Neural cell (in vitro differentiated cells): ENCODE data around the gene CBLN2. TPM values are rescaled to one million over a fixed set of nuclear protein-coding genes. Genes with fewer than 3 reads are reported as not detected.

Experiments
- H2AFZ ChIP-seq: fragments of 200-600, 300-800 bp; sonication (generic), shearing (Covaris generic); 2 replicates; pipeline ENCODE4 v1.6.0; 2014; ENCODE audit warnings: low read depth, mild to moderate bottlenecking, antibody characterized with exemption, low read length, moderate library complexity
- H3F3A ChIP-seq: fragments of 200-600 bp; shearing (Covaris generic); 2 replicates; pipeline ENCODE4 v1.6.1; 2016; ENCODE audit warnings: mild to moderate bottlenecking, moderate library complexity, mixed read lengths, antibody characterized with exemption, low read length; ENCODE audit not compliant: insufficient read depth, poor library complexity, severe bottlenecking
- H3K27ac ChIP-seq: fragments of 200-600, 300-800 bp; sonication (generic), shearing (Covaris generic); 2 replicates; pipeline ENCODE4 v1.5.1; 2014; ENCODE audit warnings: mild to moderate bottlenecking, low read length, moderate library complexity
- H3K27me3 ChIP-seq: fragments of 300-800, 200-600 bp; sonication (generic), shearing (Covaris generic); 2 replicates; pipeline ENCODE4 v1.6.0; 2014; ENCODE audit warnings: mild to moderate bottlenecking, low read depth, low read length, moderate library complexity; ENCODE audit not compliant: insufficient read depth
- H3K36me3 ChIP-seq: fragments of 300-800, 200-600 bp; sonication (generic), shearing (Covaris generic); 2 replicates; pipeline ENCODE4 v1.5.1; 2014; ENCODE audit warnings: mild to moderate bottlenecking, antibody characterized with exemption, low read length, moderate library complexity; ENCODE audit not compliant: insufficient read depth
- H3K4me2 ChIP-seq: fragments of 300-800, 200-600 bp; sonication (generic), shearing (Covaris generic); 2 replicates; pipeline ENCODE4 v1.6.0; 2014; ENCODE audit warnings: mild to moderate bottlenecking, low read length
- H3K4me3 ChIP-seq: fragments of 300-800, 200-600 bp; sonication (generic), shearing (Covaris generic); 2 replicates; pipeline ENCODE4 v1.5.1; 2014; ENCODE audit warnings: mild to moderate bottlenecking, low read length, moderate library complexity
- H3K79me2 ChIP-seq: fragments of 200-600 bp; shearing (Covaris generic); replicated peaks from 2 replicates; pipeline ENCODE4 v1.6.0; 2014; ENCODE audit warnings: mild to moderate bottlenecking, low read length, moderate library complexity; ENCODE audit not compliant: insufficient read depth
- H3K9ac ChIP-seq: fragments of 300-800, 200-600 bp; sonication (generic), shearing (Covaris generic); 2 replicates; pipeline ENCODE4 v1.6.1; 2016; ENCODE audit warnings: mild to moderate bottlenecking, low read length, mixed read lengths
- H3K9me2 ChIP-seq: fragments of 200-600 bp; shearing (Covaris generic); 2 replicates; pipeline ENCODE4 v1.6.1; 2016; ENCODE audit warnings: mild to moderate bottlenecking, low read length, mixed read lengths; ENCODE audit not compliant: insufficient read depth
- H3K9me3 ChIP-seq: fragments of 200-600, 300-800 bp; sonication (generic), shearing (Covaris generic); 2 replicates; pipeline ENCODE4 v1.6.1; 2016; ENCODE audit warnings: mild to moderate bottlenecking, mixed run types, low read length, moderate library complexity, mixed read lengths
- H4K20me1 ChIP-seq: fragments of 200-600 bp; shearing (Covaris generic); 2 replicates; pipeline ENCODE4 v1.6.1; 2016; ENCODE audit warnings: mild to moderate bottlenecking, mixed run types; ENCODE audit not compliant: insufficient read depth
- EP300 ChIP-seq: fragments of 450-650 bp; conservative IDR thresholded peaks from 2 replicates; pipeline ENCODE4 v1.6.1; 2014; ENCODE audit warnings: antibody characterized with exemption, mild to moderate bottlenecking, moderate library complexity; ENCODE audit not compliant: poor library complexity, severe bottlenecking
- EZH2 ChIP-seq: fragments of 200-600, 300-800 bp; shearing (Covaris generic), sonication (generic); IDR thresholded peaks from 2 replicates; pipeline ENCODE4 v1.6.1; 2014; ENCODE audit warnings: antibody characterized with exemption, low read length, borderline replicate concordance, mild to moderate bottlenecking; ENCODE audit not compliant: insufficient read depth, poor library complexity, severe bottlenecking
- MXI1 ChIP-seq: fragments of 450-650 bp; conservative IDR thresholded peaks from 2 replicates; pipeline ENCODE4 v1.6.1; 2014; ENCODE audit warnings: antibody characterized with exemption, mild to moderate bottlenecking; ENCODE audit not compliant: poor library complexity, severe bottlenecking
- POLR2AphosphoS5 ChIP-seq: IDR thresholded peaks from 2 replicates; pipeline ENCODE4 v1.6.1; 2012
- RAD21 ChIP-seq: fragments of 450-650 bp; conservative IDR thresholded peaks from 2 replicates; pipeline ENCODE4 v1.6.1; 2014; ENCODE audit warnings: antibody characterized with exemption, mild to moderate bottlenecking, moderate library complexity
- SMC3 ChIP-seq: fragments of 450-650 bp; conservative IDR thresholded peaks from 2 replicates; pipeline ENCODE4 v1.6.1; 2014; ENCODE audit warnings: antibody characterized with exemption, mild to moderate bottlenecking, moderate library complexity; ENCODE audit not compliant: poor library complexity
- TAF1 ChIP-seq: IDR thresholded peaks from 2 replicates; pipeline ENCODE4 v1.6.1; 2012; ENCODE audit warnings: low read depth
- polyA plus RNA-seq: library from polyadenylated mRNA; depleted of rRNA; stranded (reverse); fragments of >200 nt; gene quantifications from 2 replicates; pipeline ENCODE4 v1.2.3, GENCODE V29; 2014
- TF ChIP-seq, protein P1 (sequence below): fragments of 450-650 bp; IDR thresholded peaks from 2 replicates; pipeline ENCODE4 v1.5.1; 2014; ENCODE audit warnings: antibody characterized with exemption, mild to moderate bottlenecking, moderate library complexity; ENCODE audit not compliant: poor library complexity, severe bottlenecking
- TF ChIP-seq, protein P2 (sequence below): IDR thresholded peaks from 2 replicates; pipeline ENCODE4 v1.6.1; 2012; ENCODE audit warnings: borderline replicate concordance

CBLN2 gene
- polyA plus RNA-seq, 1 donor from 2014 or later, result 40.1 TPM

DNA sequence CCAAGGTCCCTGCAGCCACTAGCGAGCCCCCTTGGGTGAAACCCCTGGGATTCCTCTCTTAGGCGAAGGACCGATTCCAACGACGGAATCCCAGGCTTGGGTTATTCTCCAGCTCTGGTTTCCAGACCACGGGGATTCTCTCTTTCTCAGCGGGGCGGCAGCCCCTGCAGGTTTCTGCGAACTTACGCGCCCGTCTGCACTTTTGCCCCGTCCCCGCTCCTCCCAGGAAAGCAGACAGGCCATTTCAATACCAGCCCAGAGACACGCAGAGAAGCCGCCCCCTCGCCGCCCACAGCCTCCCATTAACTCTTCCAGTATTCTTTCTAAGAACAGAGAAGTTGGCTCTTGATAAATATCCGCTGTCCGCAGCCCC, 1.2 kb downstream of the CBLN2 start:
- Histone ChIP-seq H3K9me3 (no peaks in the 10 kb centered on the region), H3K36me3 (no peaks in the 10 kb centered on the region), H3K9me2 (no peaks in the 10 kb centered on the region), H3K79me2 (no peaks in the 10 kb centered on the region), H3K4me3 (peak overlapping the region; percentile 73), H3K27me3 (peaks cover 21% of the 10 kb centered on the region), H4K20me1 (no peaks in the 10 kb centered on the region), H3F3A (no peaks in the 10 kb centered on the region), H3K4me2 (peak overlapping the region; percentile 19), H3K27ac (no peak overlapping the region), H2AFZ (no peak overlapping the region), H3K9ac (peak overlapping the region; percentile 56)
- TF ChIP-seq, protein P1, sequence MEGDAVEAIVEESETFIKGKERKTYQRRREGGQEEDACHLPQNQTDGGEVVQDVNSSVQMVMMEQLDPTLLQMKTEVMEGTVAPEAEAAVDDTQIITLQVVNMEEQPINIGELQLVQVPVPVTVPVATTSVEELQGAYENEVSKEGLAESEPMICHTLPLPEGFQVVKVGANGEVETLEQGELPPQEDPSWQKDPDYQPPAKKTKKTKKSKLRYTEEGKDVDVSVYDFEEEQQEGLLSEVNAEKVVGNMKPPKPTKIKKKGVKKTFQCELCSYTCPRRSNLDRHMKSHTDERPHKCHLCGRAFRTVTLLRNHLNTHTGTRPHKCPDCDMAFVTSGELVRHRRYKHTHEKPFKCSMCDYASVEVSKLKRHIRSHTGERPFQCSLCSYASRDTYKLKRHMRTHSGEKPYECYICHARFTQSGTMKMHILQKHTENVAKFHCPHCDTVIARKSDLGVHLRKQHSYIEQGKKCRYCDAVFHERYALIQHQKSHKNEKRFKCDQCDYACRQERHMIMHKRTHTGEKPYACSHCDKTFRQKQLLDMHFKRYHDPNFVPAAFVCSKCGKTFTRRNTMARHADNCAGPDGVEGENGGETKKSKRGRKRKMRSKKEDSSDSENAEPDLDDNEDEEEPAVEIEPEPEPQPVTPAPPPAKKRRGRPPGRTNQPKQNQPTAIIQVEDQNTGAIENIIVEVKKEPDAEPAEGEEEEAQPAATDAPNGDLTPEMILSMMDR, result no peak
- TF ChIP-seq RAD21, result no peak
- no peak for TF ChIP-seq EP300
- TF ChIP-seq TAF1, result no peak
- TF ChIP-seq, protein P2, sequence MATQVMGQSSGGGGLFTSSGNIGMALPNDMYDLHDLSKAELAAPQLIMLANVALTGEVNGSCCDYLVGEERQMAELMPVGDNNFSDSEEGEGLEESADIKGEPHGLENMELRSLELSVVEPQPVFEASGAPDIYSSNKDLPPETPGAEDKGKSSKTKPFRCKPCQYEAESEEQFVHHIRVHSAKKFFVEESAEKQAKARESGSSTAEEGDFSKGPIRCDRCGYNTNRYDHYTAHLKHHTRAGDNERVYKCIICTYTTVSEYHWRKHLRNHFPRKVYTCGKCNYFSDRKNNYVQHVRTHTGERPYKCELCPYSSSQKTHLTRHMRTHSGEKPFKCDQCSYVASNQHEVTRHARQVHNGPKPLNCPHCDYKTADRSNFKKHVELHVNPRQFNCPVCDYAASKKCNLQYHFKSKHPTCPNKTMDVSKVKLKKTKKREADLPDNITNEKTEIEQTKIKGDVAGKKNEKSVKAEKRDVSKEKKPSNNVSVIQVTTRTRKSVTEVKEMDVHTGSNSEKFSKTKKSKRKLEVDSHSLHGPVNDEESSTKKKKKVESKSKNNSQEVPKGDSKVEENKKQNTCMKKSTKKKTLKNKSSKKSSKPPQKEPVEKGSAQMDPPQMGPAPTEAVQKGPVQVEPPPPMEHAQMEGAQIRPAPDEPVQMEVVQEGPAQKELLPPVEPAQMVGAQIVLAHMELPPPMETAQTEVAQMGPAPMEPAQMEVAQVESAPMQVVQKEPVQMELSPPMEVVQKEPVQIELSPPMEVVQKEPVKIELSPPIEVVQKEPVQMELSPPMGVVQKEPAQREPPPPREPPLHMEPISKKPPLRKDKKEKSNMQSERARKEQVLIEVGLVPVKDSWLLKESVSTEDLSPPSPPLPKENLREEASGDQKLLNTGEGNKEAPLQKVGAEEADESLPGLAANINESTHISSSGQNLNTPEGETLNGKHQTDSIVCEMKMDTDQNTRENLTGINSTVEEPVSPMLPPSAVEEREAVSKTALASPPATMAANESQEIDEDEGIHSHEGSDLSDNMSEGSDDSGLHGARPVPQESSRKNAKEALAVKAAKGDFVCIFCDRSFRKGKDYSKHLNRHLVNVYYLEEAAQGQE, result no peak
- no peak for TF ChIP-seq POLR2AphosphoS5
- no peak for TF ChIP-seq MXI1
- no peak for TF ChIP-seq EZH2
- no peak for TF ChIP-seq SMC3

DNA sequence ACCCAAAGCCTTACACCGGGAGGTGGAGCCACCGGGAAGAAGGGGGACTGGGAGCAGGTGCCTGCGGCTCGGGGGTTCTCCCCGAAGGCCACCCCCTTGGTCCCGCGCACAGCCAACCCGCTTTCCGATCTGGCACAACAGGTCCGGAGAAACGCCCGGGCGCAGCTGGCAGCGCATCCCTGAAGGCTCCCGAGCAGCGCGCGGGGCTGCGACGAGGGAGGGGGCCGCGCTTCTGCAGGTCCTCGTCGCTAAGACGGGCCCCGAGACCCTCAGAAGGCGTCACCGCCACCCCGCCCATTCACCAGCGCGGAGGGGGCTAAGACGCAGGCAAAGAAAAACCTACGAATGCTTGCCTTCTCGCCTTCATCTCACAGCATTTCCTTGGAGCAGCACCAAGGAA, 1.8 kb downstream of the CBLN2 start:
- TF ChIP-seq POLR2AphosphoS5, result no peak
- no peak for TF ChIP-seq MXI1
- TF ChIP-seq TAF1, result no peak
- no peak for TF ChIP-seq SMC3
- TF ChIP-seq RAD21, result no peak
- no peak for TF ChIP-seq EZH2
- TF ChIP-seq, protein P1, result no peak
- TF ChIP-seq EP300, result no peak
- TF ChIP-seq, protein P2, result no peak
- peaks cover 21% of the 10 kb centered on the region for H3K27me3 ChIP-seq

More for the DNA sequence above, 1.8 kb downstream of the CBLN2 start:
- Histone ChIP-seq H3K79me2 (no peaks in the 10 kb centered on the region), H3K9me3 (no peaks in the 10 kb centered on the region), H2AFZ (no peak overlapping the region), H3K36me3 (no peaks in the 10 kb centered on the region), H3K4me3 (peak overlapping the region; percentile 73), H3F3A (no peaks in the 10 kb centered on the region), H4K20me1 (no peaks in the 10 kb centered on the region), H3K27ac (no peak overlapping the region), H3K9me2 (no peaks in the 10 kb centered on the region), H3K4me2 (no peak overlapping the region), H3K9ac (peak overlapping the region; percentile 56)
